HG02973 (cell line): ENCODE measurements around the gene MTG1.
A peak's percentile ranks its signal among the peaks of the same experiment; 100 is the strongest.
"Not testable (repeated sequence)": the region's sequence is repeated elsewhere in the genome, so short reads cannot be mapped to it uniquely, and the experiment has no call there.

Experiments used
- ATAC-seq: cut with Tn5 transposase; IDR thresholded peaks from one replicate; pipeline ENCODE4 v1.9.1; 2021; ENCODE audit warnings: moderate library complexity; ENCODE audit not compliant: unreplicated experiment

MTG1 gene

DNA sequence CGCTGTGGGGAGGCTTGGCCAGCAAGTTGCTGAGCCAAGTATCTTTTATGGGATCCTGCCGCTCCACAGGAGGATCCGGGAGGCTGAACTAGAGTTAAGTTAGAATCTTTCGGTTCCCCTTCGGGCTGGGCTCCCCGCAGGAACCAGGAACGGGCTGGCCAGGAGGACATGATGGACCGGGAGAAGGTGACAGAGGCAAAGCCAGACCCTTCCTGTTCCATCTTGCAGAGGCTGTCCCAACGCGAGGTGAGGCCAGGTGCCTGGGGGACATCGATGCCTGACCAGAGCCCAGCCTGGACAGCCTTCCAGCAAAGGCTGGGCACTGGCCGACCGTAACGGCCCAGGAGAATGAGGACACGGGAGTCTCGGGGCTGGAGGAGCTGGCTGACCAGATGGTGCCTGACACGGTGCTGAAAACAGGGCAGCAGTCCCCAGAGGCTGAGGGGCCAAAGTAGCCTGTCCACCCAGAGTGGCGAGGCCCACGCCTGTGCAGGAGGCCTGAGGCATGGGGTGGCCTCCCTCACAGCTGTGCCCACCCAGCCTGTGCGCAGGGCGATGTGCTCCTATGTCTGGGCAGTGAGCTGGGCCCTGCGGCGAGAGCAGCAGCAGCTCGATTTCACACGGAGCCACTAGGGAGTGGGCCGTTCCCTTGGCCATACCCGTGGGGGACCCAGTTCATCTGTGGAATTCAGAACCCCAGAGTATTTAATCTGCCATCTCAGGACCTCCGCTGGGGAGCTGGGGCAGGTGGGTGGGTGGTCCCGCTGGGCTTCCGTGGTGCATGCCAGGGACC, 16.7 kb upstream of the MTG1 start:
- no peak for ATAC-seq

DNA sequence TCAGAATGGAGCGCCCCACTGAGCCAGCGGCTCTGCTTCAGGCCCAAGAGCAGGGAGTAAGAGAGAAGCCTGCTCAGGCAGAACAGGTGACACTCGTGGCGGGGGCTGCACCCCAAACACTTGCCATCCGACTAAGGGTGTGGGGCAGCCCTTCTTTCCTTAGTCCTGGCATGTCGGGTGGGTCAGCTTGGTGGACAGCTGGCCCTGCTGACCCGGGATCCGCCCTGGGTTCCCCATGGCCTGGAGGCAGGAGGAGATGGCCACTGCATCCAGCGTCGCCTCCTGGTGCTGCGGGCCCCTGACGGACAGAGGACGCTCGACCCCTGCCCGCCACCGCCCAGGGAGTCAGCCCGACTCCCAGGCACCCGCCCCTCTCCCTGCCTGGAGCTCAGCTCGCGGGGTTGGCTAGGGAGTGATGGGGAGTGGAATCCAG, 16.1 kb upstream of the MTG1 start:
- no peak for ATAC-seq

DNA sequence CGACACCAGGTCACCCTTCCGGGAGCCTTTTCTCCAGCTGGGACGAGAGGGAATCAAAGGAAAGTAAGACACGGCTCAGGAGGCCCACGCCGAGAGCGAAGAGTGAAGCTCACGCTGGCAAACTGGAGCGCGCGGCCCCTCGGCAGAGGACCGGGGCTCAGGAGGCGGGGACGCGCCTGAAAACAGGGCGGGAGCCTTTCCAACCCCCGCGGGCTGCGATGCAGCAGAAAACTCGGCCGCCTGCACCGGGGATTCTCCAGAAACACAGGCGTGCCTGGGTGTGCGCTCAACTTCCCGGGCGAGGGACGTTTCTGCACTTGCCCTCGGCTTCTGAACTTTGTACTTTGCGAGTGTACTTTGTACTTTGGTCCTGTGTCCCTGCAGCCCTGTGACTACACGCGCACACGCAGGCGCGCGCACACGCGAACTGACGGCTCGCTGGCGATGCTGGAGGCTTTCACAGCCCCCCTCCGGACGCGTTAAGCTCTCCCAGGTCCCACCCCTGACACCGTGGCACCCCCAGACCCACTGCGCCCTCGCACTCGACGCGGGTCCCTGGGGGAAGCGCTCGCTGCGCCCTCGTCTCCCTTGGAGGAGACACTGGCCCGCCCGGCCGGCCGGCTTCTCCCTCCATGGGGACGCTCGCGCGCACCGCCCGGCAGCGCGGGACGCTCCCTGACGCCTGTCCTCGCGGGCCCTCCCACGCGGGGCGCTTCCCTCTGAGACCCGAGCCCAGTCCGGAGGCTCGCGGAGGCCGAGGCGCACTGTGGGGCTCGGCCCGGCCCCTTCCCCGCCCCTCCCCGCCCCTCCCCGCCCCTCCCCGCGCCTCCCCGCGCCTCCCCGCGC, 15.5 kb upstream of the MTG1 start:
- ATAC-seq, result no peak

DNA sequence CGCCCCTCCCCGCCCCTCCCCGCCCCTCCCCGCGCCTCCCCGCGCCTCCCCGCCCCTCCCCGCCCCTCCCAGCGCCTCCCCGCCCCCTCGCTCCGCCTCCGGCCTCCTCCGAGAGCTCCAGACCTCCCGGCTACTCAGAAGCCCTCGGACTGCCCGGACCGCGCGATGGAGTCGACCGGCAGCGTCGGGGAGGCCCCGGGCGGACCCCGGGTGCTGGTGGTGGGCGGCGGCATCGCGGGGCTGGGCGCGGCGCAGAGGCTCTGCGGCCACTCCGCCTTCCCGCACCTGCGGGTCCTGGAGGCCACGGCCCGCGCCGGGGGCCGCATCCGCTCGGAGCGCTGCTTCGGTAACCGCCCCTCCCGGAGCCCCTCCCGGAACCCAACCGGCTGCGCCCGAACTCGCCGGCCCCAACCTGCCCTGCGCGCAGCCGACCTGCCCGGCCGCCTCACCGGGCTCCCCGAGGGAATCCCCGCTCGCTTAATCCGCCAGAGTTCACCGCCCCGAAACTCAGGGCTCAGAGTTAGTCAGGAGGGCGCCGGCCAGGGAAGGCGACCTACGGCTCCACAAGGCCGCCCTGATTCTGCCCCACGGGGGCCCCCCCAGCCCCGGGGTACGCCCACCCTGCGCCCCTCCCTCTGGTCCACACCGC, 14.7 kb upstream of the MTG1 start, which contains the start of gene PAOX:
Gene PAOX, plus strand, starts transcription at position 111 of the 649 bp plus-strand sequence. Its CDS starts 55 bp downstream, at position 166.
- ATAC-seq, result peak; percentile 49

DNA sequence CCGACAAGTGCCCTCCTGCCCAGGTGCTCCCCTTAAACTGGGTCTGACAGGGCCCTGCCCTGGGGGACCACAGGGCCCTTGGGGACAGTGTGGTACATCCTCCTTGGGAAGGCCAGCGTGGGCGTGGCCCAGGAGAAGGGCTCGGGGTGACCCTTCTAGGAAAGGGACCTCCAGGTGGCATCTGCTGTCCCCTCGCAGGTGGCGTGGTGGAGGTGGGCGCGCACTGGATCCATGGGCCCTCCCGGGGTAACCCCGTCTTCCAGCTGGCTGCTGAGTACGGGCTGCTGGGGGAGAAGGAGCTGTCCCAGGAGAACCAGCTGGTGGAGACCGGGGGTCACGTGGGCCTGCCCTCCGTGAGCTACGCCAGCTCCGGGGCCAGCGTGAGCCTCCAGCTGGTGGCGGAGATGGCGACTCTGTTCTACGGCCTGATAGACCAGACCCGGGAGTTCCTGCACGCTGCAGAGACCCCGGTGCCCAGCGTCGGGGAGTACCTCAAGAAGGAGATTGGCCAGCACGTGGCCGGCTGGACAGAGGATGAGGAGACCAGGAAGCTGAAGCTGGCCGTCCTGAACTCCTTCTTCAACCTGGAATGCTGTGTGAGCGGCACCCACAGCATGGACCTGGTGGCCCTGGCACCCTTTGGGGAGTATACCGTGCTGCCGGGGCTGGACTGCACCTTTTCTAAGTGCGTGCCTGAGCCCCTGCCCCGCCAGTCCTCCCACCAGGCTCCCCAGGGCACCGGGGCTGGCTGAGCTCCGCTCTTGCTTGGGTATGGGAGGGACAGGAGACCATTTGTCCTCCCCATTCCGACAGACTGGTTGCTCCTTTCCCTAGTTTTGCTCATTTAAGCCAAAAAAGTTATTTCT, 13.9 kb upstream of the MTG1 start:
- ATAC-seq, result no peak

DNA sequence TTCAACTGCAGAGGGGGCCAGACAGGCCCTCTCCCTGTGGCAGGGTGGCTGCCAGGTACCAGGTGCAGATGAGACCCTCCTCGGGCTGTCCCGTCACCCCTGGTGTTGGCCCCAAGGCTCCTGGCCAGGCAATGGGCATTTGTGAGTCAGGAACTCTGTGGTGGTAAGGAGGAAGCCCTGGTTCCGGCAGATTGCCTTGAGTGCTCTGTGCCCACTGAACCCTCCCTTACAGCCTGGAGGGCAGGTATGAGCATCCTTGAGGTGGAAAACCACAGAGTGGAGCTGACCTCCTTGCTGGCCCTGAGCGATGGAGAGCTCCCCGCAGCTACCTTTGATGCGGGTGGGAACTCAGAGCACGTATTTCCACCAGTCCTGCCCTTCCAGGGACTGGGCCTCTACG, 12.9 kb upstream of the MTG1 start:
- ATAC-seq, result no peak

DNA sequence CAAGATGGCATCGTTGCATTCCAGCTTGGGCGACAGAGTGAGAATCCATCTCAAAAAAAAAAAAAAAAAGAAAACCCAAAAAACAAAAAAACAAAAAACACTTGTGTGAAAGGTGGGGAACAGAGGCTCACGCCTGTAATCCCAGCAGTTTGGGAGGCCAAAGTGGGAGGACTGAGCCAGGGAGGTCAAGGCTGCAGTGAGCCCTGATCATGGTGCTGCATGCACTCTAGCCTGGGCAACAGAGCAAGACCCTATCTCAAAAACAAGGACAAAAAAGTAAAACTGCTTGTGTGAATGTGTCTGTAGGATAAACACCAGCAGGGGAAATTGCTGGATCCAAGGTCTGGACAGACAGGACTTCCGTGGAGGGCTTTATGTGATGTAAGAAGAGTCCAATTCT, 10.4 kb upstream of the MTG1 start:
- no peak for ATAC-seq

DNA sequence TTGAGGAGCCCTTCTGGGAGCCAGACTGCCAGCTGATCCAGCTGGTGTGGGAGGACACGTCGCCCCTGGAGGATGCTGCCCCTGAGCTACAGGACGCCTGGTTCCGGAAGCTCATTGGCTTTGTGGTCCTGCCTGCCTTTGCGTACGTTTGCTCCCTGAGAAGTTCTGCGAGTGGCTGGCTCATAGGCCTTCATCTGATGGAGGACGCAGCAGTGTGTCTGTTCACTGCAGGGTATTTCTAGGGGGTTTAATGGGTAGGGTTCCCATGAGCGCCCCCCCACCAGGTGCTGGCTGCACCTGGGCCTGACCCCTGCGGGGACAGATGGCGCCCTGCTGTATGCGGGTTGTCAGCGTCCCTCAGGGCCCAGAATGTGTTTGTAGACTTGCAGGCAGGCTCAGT, 9.9 kb upstream of the MTG1 start:
- no peak for ATAC-seq

DNA sequence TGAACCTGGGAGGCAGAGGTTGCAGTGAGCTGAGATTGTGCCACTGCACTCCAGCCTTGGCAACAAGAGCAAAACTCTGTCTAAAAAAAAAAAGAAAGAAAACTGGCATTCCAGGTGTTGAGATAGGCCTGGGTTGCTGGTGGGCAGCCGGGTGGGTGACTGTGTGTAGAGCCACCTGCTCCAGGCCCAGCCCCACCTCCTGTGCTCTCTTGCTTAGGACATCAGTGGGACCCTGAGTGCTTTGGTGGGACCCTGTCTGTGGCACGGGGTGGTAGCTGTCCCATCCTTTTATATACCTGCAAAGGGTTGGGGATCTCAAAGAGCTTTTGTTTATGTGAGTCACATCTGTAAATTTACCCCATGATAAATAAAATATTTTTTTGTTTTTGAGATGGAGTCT, 8.7 kb upstream of the MTG1 start:
- ATAC-seq, result no peak

DNA sequence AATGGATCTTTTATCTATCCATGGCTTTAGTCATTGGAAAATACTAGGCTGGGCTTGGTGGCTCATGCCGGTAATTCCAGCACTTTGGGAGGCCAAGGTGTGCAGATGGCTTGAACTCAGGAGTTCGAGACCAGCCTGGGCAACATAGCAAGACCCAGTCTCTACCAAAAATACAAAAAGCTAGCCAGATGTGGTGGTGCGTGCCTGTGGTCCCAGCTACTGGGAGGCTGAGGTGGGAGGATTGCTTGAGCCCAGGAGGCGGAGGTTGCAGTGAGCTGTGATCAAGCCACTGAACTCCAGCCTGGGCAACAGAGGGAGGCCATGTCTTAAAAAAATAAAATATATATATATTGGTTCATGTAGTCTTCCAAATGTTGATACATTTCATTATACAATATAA, 7.0 kb upstream of the MTG1 start:
- not testable (repeated sequence) for ATAC-seq

DNA sequence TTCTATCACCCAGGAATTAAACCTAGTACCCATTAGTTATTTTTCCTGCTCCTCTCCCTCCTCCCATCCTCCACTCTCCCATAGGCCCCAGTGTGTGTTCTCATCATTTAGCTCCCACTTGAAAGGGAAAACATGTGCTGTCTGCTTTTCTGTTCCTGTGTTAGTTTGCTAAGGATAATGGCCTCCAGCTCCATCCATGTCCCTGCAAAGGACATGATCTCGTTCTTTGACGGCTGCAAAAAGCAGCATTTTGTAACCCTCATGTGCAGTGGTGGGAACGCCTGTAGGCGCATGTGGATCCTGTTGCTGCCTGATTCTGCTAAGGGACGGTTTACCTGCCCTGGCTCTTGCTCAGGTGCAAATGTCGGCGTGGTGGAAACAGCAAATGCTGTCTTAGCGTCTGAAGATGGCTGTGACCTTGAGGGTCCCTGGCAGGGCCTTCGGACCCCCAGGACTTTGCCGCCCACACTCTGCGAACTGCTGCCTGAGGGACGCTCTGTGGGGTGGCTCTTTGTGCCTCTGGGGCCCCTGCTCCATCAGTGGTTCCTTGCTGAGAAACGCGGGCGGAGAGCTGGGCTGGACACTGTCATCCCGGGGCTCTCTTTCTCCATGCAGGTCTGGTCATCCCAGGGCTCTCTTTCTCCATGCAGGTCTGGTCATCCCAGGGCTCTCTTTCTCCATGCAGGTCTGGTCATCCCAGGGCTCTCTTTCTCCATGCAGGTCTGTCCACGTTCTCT, 5.6 kb upstream of the MTG1 start:
- ATAC-seq, result peak; percentile 2

DNA sequence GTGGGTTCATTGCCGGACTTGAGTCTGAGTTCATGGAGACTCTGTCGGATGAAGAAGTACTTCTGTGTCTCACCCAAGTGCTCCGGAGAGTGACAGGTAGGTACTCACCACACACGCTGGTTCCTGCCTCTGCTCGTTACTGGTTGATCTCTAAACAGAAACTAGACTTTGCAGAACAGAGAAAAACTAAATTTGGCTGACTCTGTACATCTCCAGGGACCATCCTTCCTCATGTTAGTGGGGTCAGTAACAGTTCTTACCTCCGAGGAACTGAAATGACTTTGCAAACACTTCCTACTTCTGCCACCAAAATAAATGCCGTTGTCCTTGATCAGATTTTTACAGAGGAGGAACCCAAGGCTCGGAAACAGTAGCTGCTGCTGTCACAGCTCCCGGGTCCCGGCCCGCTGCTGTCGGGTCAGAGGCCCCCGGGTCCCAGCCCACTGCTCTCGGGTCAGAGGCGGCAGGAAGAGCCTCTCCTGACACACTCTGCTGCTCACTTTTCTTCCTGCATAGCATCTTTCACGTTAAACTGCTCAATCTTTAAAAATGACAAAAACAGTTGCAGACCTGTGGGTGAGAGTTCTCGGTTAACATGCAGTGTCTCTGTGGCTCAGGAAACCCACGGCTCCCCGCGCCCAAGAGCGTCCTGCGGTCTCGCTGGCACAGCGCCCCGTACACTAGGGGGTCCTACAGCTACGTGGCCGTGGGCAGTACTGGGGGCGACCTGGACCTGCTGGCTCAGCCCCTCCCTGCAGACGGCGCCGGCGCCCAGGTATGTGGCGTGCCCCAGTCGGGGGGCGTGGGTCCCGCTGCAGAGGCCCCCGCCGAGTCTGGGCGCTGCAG, 4.8 kb upstream of the MTG1 start:
- ATAC-seq, result peak; percentile 84

DNA sequence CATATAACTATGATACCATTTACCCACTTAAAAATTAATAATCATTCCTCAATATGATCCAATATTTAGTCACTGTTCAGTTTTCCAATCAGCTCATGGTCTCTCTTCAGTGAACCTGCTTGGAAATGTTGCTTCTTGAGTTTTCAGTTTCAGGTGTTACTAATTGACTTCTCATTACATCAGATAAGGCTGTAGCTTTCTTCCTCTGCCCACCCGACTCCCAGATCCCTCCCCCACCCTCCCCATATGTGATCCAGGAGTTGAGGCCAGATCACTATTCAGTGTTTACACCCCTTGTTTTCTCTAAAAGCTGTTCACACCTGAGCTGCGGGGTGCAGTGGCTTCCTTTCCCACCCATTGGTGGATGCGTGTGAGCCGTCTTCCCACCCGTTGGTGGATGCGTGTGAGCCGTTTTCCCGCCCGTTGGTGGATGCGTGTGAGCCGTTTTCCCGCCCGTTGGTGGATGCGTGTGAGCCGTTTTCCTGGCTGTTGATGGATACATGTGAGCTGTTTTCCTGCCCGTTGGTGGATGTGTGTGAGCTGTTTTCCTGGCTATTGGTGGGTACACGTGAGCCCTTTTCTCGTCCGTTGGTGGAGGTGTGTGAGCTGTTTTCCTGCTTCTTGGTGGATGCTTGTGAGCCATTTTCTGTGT, 3.2 kb upstream of the MTG1 start:
- no peak for ATAC-seq

DNA sequence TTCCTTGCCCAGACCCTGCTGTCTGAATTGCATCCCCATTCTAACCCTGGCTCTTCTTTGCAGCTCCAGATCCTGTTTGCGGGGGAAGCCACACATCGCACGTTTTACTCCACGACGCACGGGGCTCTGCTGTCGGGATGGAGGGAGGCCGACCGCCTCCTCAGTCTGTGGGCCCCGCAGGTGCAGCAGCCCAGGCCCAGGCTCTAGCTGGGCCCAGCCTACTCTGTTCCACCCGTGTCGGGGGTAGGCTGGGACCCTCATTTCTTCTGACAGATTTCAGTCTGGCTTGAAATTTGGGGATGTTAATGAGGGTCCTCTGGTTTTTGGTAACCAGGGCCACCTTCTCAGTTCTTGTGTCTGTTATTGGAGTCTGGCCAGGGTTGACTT, 2.7 kb upstream of the MTG1 start:
- no peak for ATAC-seq

DNA sequence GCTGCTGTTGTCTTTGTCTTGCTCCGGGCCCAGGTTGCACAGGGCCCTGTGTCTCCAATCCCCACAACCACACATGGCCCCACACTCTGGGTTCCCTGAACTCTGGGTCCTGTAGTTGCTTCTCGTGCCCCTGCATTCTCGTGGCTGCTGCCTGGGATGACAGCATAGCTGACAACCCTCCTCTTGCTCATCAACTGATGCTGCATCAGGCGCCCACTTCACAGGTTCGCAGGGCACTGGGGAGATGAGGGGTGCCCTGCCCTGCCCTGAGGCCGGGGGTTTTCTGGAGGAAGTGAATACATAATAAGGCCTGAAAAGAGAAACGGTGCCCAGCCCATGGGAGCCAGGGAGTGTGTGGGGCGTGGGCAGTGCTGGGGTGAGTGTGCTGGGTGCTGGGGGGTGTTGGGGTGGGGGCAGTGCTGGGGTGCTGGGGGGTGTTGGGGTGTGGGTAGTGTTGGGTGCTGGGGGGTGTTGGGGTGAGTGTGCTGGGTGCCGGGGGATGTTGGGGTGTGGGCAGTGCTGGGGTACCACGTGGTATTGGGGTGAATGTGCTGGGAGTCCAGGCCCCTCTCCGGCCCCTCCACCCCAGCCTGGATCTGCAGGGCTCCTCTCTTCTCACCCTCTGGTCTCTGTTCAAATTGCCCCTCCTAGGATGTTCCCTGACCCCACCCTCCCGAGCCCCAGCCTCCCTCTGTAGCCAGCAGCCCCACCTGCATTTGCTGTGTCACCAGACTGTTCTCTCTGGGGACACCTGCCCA, 2.0 kb upstream of the MTG1 start:
- ATAC-seq, result no peak

DNA sequence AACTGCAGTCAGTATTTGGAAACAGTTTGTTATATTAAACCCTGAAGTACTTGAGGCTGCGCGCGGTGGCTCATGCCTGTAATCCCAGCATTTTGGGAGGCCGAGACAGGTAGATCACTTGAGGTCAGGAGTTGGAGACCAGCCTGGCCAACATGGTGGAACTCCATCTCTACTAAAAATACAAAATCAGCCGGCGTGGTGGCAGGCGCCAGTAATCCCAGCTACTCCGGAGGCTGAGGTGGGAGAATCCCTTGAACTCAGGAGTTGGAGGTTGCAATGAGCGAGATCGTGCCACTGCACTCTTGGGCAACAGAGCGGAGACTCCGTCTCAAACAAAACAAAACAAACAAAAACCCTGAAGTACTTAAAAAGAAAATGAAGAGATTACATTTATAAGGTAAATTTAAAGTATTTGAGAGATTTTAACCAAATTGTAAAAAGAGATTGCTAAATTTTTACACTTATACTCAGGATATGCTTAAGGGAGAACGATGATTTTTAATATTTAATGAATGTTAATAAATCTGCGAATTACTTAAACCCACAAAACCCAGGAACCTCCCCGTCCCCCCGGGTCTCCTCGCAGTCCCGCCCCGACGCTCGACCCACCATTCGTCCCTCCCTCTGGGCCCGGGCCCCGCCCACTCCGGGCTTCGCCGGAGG, 425 bp upstream of the MTG1 start:
- ATAC-seq, result no peak

DNA sequence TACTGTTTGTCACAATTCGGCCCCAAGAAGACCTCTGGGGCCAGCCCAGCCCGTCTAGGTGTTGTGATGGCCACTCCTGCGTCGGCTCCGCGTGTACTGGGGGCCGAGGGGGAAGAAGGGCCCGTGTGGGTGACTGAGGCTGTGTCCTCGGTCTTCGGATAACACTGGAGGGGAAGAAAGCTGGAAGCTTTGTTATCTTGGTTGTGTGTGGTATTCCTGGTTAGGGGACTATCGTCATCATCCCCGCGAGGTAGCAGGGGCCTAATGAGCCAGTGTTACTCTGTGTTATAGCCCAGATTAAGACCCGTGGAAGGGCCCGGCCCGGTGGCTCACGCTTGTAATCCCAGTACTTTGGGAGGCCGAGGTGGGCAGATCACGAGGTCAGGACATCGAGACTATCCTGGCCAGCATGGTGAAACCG, 854 bp downstream of the MTG1 start:
- no peak for ATAC-seq
